H1 (cell line): Measurements from ENCODE around the gene ABCC6. TPM values are rescaled to one million over a fixed set of nuclear protein-coding genes. Genes with fewer than 3 reads are reported as not detected.

Source experiments
- CTBP2 ChIP-seq: IDR thresholded peaks from 2 replicates; pipeline ENCODE4 v1.7.0; 2011; ENCODE audit warnings: borderline replicate concordance, mild to moderate bottlenecking, moderate library complexity, mixed read lengths, low read length; ENCODE audit not compliant: insufficient read depth, insufficient read length
- polyA plus RNA-seq, 7 experiments: library from polyadenylated mRNA; depleted of rRNA in 3 of 7; stranded (reverse) in 5 of 7; unstranded in 2 of 7; fragments of >200 nt in 5 of 7; fragments of 200-250 nt in 2 of 7; gene quantifications; 1 replicate in 5 of 7; 2 replicates in 1 of 7; 4 replicates in 1 of 7; pipeline versions ENCODE4 v1.2.1 to v1.2.3, GENCODE V29; 2011 to 2013; ENCODE audit warnings: missing spikeins in 2 of 7, mixed read lengths in 2 of 7
- total RNA-seq: library from RNA; stranded (reverse); fragmentation: NEBNext Ultra II Directional; extraction: Animal tissue kit (Norgen Biotek cat#: 25700); gene quantifications from 2 replicates; pipeline ENCODE4 v1.2.1, GENCODE V29; 2021
- TF ChIP-seq, protein P1 (sequence below): IDR thresholded peaks from 2 replicates; pipeline ENCODE4 v1.6.1; 2012; ENCODE audit warnings: inconsistent platforms

Gene ABCC6
- total and polyA plus RNA-seq, 2 of the 8 experiments (the other 6 are each of a cell fraction or from before 2014, with no cell fraction given), result 1.6 to 1.8 TPM

DNA sequence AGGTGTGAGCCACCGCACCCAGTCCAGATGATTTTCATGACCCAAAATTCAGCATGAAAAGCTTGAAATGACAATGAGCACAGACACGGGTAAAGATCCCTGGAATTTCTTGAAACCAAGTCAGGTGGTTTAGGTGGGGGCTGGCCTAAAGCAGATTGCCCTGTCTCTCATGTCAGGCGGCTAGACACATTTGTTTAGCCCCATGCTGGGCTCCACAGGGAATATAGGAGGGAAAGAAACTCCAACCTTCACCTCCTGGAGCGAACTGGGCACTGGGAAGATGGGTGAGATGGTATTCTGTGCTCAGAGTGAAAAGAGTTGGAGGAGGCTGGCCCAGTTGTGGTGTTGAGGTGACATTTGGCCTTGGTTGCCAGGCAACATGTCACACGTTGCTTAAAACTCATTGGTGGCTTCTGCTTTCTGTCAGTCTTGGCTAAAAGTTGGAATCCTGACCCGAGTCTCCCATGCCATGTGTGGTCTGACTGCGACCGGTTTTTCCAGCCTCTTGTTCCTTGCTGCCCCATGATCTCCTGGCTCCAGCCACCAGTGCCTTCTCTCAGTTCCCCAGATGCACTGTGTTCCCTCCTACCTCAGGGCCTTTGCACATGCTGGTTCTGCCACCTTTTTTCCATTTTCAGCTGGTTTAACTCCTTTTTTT, 113.7 kb downstream of the ABCC6 start (continued):
- TF ChIP-seq, protein P1, sequence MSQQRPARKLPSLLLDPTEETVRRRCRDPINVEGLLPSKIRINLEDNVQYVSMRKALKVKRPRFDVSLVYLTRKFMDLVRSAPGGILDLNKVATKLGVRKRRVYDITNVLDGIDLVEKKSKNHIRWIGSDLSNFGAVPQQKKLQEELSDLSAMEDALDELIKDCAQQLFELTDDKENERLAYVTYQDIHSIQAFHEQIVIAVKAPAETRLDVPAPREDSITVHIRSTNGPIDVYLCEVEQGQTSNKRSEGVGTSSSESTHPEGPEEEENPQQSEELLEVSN, result no peak
- no peak for TF ChIP-seq CTBP2
- TF ChIP-seq, all 59 proteins: peak for 0
